ENCODE measurements around the gene IL1R2.

Gene IL1R2

DNA sequence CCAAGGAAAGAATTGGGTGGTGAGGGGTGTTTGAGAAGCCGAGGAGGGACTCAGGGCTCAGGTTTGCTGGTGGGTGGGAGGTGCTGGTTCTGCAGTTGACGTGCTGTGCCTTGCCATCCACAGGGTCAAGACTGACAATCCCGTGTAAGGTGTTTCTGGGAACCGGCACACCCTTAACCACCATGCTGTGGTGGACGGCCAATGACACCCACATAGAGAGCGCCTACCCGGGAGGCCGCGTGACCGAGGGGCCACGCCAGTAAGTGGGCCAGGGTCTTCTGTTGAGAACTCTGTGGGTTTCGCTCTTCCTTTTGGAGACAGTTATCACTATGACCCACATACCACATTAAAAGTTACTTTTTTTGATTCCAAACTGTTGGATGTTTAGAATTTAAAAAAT, 32.6 kb downstream of the IL1R2 start:
- DNase-seq, result no peak

DNA sequence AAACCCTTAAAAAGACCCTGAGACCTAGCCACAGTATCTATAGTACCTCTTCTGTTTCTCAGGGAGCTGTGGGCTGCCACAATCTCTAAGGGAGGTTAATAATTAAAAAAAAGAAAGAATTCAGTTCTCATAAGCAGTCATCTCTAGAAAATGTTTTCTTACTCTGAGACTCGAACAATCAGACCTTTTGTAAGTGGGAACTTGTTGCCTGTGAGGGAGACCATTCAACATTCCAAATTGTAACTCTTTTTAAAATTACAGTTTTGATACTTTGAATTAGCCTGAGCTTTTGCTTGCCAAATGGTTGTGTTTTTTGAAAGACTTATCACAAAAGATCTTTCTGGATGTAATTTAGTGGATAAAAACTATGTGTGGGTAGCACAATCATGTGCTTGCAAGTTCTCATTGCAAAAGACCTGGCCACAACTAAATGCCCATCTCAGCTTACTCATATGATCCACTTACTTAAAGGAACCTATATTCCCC, 33.3 kb downstream of the IL1R2 start:
- DNase-seq, result no peak

DNA sequence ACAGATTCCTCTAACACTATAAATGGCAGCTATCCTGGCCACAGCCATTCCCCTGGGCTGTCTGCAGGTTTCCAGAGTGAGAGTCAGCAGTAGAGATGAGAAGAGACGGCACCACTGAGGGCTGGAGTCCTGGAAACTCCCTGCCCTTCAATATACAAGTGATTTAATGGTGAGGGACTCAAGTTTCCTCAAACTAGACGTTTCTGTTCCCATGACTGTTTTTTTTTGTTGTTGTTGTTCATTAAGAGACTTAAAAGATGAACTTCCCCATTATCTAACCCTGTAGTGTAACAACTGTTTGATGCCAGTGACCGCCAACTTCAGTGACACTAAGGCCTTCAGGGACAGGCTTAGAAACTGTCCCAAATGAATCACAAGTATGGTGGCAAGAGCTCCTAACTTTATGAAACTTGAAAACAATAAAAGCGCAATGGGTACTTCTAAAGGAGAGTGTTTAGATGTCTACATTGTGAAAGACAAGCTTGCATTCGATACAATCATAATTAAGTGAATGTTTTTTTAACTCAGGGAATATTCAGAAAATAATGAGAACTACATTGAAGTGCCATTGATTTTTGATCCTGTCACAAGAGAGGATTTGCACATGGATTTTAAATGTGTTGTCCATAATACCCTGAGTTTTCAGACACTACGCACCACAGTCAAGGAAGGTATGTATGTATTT, 34.0 kb downstream of the IL1R2 start:
- DNase-seq, result no peak

DNA sequence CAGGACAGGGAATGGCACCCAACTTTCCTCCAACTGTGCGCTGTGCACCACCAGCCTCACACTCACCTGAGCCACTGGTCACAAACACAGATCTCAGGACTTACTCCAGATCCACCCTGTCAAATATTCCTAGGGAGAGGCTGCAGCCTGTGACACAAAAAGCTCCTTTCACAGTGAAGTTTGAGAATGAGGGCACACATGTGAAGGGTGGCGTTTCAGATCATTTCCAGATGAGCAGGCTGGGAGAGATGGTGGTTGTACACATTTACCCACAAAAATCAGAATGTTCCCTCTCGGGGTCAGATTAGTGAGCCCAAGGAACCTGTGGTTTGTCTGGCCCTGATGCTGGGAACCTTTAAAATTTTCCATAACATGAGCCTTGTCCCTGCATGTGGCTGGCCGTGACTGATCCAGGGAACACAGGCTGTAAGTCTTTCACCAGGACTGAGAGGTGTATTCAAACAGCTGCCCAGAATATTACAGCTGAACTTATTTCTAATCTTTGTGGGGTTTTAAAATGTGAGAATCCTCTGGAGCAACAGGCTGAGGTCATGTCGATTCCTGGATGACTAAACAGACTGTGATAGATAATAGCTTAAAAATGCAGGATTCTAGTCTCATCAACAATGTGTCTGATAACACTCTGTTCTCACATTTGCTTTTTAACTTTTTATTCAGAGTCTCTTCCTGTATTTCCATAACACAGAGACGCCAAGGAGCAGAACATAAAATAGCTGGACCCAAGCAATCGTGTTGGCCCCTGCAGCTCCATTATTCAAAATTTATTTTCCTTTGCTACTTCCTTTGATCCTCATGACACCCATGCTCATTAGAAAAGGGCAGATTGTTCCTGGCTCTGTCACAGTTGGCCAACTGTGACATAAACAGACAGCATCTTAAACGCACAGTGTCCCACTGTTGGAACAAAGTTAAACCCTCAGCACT, 35.5 kb downstream of the IL1R2 start:
- no peak for DNase-seq

DNA sequence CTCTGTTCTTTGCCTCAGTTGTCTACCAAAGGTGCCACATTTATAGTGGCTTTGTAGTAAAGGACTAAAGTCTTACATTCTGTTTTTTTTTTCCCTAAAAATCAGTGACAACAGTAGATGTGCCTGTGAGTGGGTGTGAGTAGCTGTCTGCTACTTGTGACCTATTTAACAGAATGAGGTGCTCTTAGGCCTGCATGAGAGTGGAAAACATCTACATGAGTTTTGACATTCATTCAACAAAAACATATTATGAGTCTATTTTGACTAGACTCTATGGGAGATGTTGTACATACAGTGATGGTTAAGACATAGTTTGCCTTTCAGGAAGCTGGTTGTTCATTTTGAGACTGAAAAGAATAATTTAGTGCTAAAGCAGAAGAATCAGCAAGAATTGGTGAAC, 36.7 kb downstream of the IL1R2 start:
- DNase-seq, result no peak

DNA sequence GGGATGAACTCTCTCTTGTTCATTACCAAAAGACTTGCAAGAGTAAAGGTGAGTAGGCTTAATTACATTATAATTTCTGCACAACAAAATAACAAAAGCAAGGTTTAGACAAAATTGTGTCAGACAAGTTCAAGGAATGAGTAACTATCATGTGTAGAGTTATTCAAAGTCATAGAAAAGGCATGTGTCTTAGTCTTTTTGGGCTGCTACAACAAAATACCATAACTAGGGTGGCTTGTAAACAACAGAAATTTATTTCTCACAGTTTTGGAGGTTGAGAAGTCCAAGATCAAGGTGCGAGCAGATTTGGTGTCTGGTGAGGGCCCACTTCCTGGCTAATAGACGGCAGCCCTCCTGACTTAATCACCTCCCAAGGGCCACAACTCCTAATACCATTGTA, 37.6 kb downstream of the IL1R2 start:
- no peak for DNase-seq

DNA sequence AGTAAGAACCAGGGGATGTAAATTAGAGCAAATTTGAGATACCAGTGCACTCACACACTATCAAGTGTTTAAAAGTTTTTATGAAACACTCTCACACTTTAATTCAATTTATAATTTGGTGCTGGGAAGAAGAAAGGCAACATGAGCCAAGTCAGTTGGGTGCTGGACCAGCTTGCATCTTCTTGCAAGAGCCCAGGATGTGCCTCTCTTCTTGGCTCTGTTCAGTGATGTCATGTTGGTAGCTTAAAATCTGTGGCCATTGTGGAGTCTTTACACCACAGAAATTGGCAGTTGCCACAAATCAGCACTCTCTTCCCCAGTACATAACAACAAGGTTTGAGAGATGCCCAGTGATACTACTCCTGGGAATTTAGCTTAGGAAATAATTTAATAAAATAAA, 38.2 kb downstream of the IL1R2 start:
- DNase-seq, result no peak

DNA sequence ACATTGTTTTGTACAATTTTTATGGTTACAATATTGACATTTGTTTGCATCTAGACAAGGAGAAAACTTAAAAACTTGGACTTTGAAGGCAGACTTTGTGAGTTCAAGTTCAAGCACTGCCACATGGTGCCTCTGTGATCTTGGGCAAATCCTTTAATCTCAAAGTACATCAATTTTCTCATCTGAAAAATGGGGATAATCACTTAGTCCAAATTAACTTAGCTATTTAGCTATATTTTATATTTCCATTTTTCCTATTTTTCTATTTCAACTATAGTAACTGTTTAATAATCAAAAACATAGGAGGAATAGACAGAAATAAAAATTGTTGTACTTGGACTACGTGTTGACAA, 38.7 kb downstream of the IL1R2 start:
- no peak for DNase-seq

DNA sequence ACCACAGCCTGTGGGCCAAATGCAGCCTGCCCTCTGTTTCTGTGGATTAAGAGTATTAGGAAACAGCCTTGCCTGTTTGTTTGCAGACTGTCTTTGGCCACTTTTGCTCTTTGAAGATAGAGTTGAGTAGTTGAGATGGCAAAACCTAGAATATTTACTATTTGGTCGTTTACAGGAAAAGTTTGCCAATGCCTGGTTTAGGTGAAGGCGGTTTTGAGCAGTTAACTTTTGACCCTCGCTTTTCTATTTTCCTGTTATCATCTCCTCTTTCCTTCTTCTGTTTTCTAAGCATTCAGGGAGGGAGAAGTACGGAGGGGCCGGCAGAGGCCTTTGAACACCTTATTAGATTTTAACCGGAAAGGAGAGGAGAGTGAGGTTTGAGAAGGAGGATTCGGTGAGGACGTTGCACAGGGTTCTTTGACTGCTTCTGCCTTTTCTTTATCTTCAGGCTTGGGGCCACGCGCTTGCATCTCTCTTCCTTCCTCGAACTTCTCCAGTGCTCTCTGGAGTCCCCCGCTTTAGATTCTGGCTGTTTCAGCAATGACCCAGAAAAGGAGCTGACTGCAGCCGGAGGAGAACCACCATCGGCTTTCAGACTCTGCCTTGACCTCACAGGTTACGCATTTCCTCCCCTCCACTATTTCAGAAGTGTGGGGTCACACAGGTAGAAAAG, 39.2 kb downstream of the IL1R2 start:
- DNase-seq, result no peak

DNA sequence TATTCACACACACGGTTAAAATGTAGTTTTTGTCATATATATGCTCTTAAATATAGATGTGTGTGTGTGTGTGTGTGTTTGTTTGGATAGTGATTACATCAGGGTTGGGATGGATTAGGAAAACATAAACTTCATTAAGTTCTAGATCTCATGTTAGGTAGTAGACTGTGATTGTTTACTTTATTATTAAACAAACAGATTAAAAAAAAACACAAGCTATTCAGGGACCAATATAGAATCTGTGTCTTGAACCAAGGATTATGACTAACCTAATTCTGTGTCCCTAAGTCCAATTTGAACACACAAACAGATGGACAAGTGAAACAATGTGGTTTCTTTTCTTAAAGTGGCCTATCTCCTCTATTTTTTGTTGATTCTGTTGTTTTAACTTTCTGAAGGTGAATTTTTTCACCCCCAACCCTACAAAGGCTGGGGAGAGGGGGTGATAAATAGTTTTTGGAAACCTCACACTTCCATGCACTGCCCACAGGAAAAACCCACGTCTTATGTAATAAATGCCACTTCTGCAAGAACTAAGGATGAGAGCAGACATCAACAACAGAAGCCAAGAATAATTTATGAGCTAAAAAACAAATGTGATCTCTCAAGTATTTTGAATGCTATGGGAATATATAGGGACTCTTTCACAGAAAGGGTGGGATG, 40.7 kb downstream of the IL1R2 start:
- DNase-seq, result no peak

DNA sequence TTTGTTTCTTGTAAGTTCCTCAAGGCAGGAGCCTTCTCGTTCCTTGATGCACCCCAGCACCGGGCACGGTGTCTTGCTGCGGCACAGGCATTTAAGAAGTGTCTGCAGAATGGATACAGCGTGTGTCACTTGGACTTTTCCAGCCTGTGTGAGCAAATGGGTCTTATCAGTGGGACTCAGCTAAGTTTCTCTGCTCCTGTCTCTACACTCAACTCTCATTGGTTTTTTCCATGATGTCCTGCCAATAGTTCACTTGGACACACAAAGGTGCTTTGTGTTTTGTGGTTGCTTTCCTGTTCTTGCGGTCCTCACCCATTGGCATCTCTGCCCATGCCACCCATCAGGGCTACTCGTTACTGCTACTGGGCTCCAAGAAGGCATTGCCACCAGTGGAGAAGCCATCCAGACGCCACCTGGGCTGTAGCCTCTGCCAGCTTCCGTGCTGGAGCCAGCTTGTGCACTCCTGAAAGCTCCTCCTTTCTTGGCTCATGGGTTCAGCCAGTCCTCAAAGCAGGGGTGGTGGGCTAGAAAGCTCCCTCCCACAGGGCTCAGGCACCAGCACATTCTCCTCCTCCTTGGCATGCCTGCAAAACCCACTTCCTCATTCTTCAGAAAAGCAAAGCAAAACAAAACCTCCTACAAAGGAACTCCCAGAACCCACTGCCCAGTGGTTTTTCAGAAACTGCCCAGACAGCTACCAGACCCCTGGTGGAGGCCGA, 41.4 kb downstream of the IL1R2 start:
- no peak for DNase-seq

DNA sequence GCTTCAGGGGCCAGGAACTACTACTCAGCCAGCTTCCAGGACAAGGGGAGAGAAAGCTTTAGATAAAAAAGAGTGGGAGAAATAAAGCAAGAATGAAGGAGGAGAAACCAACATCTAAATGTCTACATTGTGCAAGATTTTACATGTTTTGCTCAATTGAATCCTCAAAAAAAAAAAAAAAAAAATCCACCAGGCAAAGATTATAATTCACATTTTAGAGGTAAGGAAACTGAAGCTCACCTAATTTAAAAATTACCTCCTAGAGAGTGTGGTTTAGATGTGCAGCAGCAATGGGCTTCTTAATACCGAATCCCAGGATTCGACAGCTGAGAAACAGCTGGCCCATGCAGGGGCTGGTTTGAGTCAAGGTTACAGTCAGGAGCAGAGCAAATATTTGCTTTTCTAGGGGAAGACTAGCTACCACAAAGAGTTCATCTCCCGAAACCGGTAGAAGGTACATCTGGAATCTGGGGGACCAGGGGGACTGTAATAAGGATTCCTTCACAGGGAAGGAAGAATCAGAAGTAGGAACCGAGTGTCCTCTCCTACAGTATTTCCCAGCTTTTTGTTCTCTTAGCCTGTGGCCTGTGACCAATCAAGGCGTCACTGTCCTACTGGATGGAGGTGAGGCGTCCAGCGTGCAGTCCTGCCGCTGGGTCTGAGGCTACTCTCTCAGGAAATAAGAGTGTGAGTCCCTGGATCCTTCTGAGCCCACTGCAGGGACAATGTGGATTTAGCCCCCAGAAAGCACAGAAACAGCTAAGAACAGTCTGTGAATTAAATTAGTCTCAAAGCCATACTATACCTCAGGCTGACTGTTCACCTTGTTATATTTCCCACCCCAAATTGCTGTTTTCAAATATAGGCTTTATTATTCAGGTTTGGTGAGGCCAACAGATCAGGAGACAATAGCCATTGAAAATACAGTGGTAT, 42.3 kb downstream of the IL1R2 start:
- no peak for DNase-seq

DNA sequence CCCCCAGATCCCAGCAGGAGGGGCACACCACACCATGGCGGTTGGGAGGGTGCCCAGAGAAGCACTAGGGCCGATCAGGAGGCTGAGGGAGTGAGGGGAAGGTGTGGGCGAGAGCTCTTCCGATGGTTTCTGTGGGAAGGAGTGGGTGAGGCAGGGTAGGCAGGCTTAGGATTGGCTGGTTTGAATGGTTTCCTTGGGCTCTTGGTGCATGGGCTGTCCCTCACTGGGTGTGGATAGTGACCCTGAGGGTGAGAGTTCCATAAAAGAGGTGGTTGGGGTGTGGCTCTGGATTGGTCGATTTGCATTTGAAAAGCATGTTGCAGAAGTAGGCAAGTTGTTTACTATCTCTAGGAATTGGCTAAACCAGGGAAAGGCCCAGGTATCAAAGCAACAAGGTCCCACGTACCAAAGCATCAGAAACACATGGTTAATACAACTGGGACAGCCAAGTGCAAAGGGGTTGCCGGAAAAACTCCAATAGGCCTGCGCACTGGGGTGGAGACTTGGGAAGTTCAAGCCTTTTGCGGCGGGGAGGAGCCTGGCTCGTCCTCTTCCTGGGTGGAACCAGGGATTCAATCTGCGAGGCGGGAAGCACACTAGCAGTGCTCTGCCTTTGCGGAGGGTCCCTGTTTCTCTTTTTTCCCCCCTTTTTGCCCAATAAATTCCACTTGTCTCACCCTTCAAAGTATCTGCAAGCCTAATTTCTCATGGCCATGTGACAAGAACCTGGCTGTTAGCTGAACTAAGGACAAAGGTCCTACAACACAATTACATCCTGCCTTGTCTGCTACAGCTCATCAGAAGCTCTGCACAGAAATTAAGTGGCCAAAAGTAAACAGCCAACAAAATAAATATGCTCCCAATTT, 43.2 kb downstream of the IL1R2 start:
- no peak for DNase-seq

DNA sequence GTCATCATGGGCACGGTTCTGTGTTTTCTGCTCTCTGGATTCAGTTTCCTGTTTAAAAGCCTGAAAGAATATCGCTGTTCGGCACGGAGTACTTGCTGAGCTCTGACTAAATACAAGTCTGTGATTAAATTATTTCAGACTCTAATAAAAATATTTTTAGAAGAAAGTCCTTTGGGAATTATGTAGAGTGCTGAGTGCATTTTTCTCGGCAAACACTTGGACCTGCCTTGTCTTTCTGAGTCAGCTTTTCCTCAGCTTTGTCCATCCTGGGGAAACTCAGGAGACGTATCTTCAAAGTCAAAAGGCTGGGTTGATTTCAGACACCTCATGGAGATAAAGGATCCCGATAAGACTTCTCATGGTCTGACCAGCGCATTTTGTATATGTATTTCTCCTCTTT, 45.9 kb downstream of the IL1R2 start:
- DNase-seq, result no peak

DNA sequence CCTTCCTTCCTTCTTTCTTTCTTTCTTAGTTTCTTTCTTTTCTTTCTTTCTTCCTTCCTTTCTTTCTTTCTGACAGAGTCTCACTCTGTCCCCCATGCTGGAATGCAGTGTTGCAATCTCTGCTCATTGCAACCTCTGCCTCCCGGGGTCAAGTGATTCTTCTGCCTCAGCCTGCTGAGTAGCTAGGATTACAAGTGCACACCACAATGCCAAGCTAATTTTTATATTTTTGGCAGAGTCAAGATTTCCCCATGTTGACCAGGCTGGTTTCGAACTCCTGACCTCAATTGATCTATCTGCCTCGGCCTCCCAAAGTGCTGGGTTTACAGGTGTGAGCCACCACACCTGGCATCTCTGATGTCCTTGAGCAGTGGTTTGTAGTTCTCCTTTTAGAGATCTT, 48.5 kb downstream of the IL1R2 start:
- DNase-seq, result no peak

DNA sequence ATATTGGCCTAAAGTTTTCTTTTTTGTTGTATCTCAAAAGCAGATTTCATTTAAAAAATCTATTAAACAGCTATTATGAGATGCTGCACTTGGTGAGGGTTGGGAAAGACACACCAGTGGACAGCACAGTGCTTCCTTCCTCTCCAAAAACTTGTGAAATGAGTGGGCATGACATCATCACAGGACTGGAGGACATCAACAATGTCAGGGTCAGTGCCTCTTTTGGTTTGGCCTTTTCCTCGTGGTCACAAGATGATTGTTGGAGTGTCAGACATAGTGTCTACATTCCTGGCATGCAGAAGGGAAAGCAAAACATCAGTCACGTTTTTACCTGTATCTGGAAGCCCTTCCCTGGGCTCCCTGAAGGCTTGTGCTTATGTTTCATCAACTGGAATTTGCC, 49.6 kb downstream of the IL1R2 start:
- DNase-seq, result no peak

DNA sequence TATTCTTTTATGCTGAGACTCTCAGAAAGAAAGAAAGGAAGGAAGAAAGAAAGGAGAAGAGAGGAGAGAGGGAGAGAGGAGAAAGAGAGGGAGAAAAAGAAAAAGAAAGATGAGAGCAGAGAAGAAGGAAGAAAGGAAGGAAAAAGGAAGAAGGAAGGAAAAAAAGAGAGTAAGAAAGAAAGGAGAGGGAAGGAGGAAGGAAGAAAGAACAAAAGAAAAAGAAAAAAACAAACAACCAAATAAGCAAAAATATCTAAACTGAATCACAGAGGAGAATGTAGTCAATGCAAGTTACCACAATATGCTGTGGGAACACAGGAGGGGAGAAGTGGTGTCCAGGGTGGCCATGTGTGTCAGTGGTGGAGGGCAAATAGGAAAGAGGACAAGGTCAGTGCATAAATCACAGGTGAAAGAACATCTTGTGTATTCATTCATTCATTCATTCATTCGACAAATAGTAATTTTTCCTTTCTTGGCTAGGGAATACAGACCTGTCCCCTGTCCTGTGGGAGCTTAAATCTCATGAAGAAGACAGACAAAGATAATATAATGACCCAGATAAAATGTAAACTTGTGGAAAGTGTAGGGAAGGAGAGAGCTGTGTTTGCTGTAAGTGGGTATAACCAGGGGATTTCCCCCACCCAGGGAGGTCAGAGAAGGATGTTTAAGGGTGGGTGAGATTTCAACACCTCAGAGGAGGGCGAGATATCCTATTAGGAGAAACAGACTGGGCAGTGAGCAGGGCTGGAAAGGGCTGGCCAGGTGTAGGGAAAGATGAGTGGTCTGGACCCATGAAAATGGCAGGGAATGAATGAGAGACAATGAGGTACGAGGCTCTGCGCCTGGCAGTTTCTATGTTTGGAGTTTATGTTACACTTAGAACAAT, 50.7 kb downstream of the IL1R2 start:
- DNase-seq, result no peak

DNA sequence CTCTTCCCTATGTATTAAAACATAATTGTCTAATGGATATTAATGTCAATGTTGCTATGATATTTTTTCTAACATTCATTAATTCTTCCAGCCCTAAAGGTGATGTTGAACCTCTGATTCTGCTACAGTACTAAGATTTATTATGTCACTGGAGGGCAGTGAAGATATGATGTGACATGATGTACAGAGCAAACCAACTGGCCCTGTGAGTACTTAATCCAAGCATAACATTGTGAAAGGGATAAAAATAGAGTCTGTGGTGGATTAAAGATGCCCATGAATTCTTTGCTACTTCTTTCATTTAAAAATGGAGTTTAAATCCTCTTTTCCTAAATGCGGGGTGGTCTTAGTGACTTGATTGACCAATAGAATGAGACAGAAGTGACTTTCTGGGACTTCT, 51.8 kb downstream of the IL1R2 start:
- DNase-seq, result no peak

DNA sequence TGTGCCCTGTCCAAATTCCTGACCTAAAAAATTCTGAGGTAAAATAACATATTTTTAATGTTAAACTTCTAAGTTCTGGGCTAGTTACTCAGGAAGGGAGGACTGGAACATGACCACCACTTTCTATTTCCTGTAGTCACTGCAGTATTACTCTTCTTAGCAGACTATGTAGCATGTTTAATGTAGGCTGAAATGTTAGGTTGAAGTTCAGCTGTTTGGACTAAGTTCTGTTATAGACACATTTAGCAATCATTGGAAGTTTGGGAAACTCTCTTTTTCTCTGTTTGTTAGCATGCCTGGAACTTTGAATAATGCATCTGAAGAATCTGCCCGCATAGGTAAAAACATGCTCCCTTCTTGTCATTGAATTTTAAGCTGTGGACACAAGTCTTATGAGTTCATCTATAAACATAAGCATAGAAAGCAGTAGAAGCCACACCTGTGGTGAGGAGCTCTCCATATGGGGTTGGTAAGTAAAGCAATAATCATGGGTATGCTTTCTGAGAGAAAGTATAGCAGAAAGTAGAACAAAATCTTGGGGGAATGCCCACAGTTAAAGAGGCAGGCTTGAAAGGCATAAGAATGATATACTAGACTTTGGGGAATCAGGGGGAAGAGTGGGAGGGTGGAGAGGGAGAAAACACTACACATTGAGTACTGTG, 52.6 kb downstream of the IL1R2 start:
- DNase-seq, result no peak
